22Rv1 (cell line): ENCODE measurements around the gene ABHD4.

Experiments
- CTCF ChIP-seq: fragments of 450-650 bp; IDR thresholded peaks from 2 replicates; pipeline ENCODE4 v1.5.1; 2017; ENCODE audit warnings: mild to moderate bottlenecking
- ZFX ChIP-seq: fragments of 450-650 bp; IDR thresholded peaks from 2 replicates; pipeline ENCODE4 v1.6.1; 2017; ENCODE audit warnings: antibody characterized with exemption, borderline replicate concordance

GRCh38 chr14:22567437-22567836, 30.7 kb upstream of the ABHD4 start:
- TF ChIP-seq CTCF (no peak), ZFX (no peak)
